Loucy (cell line): ENCODE data around the gene TANGO2.

Experiments
- EZH2phosphoT487 ChIP-seq: fragments of 200-600 bp; IDR thresholded peaks from 2 replicates; pipeline ENCODE4 v1.6.1; 2018; ENCODE audit warnings: antibody characterized with exemption, mild to moderate bottlenecking, moderate library complexity, borderline replicate concordance
- TF ChIP-seq, protein P1 (sequence below): fragments of 200-600 bp; sonication (generic); conservative IDR thresholded peaks from 2 replicates; pipeline ENCODE4 v1.5.1; 2014; ENCODE audit warnings: mild to moderate bottlenecking, antibody characterized with exemption, low read length

DNA sequence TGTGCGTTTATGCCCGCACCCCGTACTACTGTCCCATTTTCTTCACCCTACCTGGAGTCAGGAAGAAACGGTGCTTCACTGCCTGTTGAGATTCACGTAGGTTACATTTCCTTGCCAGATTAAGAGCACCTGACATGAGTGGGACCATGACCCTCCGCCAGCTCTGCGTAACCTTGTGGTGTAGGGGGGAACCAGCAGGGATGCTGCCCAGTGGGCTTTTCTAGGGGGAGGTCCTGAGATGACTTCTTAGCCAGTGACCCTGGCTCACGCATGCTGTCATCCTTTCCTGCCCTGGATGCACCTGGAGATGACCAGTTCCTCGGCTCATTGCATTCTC lies 3.3 kb upstream of the TANGO2 start:
- TF ChIP-seq, protein P1, sequence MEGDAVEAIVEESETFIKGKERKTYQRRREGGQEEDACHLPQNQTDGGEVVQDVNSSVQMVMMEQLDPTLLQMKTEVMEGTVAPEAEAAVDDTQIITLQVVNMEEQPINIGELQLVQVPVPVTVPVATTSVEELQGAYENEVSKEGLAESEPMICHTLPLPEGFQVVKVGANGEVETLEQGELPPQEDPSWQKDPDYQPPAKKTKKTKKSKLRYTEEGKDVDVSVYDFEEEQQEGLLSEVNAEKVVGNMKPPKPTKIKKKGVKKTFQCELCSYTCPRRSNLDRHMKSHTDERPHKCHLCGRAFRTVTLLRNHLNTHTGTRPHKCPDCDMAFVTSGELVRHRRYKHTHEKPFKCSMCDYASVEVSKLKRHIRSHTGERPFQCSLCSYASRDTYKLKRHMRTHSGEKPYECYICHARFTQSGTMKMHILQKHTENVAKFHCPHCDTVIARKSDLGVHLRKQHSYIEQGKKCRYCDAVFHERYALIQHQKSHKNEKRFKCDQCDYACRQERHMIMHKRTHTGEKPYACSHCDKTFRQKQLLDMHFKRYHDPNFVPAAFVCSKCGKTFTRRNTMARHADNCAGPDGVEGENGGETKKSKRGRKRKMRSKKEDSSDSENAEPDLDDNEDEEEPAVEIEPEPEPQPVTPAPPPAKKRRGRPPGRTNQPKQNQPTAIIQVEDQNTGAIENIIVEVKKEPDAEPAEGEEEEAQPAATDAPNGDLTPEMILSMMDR = no peak
- no peak for TF ChIP-seq EZH2phosphoT487
